ENCODE measurements around the gene ABCA4. TPM values are rescaled to one million over a fixed set of nuclear protein-coding genes. Genes with fewer than 3 reads are reported as not detected.

The ABCA4 gene
- total RNA-seq, 1 donor from 2014 or later: 1.2 TPM

- Histone ChIP-seq H3K9ac (no peak overlapping the region), H3K27ac (no peak overlapping the region), H3K79me2 (ENCODE audit: low read depth) (no peaks in the 10 kb centered on the region), H3K4me3 (no peak overlapping the region), H3K4me2 (no peak overlapping the region), H3K4me1 (peaks cover 6% of the 10 kb centered on the region), H3K9me3 (ENCODE audit: low read depth) (no peaks in the 10 kb centered on the region), H2AFZ (replicated peaks) (no peak overlapping the region), H3K27me3 (no peaks in the 10 kb centered on the region), H3F3A (ENCODE audit: low read depth) (no peaks in the 10 kb centered on the region), H4K20me1 (ENCODE audit: low read depth) (no peaks in the 10 kb centered on the region), H3K36me3 (no peaks in the 10 kb centered on the region)
- Mint-ChIP-seq H3K36me3 (no peaks in the 10 kb centered on the region), H3K4me1 (no peaks in the 10 kb centered on the region), H3K27me3 (ENCODE audit: insufficient read depth, low read depth) (peaks cover 10% of the 10 kb centered on the region), H3K27ac (no peak overlapping the region), H3K9me3 (no peaks in the 10 kb centered on the region), H3K4me3 (no peak overlapping the region)
- no peak for DNase-seq (ENCODE audit: low spot score)
- no peak for TF ChIP-seq CTCF (IDR thresholded peaks at IDR 0.05)
- TF ChIP-seq EZH2phosphoT487 (IDR thresholded peaks at IDR 0.05): no peak
- TF ChIP-seq EZH2 (IDR thresholded peaks at IDR 0.05): no peak
Measured at GRCh38 chr1:93977598-93977945, 143.4 kb downstream of the ABCA4 start.

DNA sequence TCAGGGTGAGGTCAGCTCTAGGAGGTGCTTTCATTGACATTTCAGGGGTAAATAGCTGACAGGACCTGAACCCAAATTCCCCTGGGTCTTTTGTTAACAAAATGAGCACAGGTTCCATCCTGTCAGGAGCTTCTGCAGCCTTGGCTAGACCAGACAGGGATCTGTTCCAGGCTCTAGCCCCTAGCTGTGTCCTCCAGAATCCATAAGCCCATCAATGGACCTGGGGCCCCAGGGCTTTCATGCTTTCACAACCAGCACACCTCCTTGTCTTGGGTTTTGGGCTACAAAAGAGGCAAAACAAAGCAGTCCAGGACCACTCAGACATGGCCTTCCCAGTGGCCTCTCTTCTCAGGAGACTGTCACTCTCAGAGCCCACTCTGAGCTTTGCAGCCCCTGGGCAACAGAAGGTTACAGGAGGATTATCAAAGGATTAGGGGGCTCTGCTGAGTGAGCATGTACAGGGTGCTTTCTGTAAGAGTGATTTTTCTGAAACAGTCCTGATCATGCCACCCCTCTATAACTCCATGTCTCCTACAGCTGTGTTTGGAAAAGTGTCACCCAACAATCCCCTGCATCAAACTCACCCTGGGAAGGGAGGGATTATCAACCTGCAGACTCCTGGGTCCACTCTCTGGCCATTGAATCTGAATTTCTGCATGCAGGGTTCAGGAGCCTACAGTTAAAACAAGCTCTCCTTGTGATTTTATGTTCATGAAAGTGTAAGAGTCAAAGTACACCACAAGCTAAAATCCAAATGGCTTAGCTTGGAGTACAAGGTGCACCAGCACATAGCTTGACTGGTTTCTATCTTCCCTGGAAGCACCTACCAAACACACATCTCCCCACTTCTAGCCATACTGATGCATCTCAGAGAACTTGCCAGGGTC, 144.0 kb downstream of the ABCA4 start:
- no peaks in the 10 kb centered on the region for H3K9me3 Mint-ChIP-seq
- Histone ChIP-seq H3K79me2 (ENCODE audit: low read depth) (no peaks in the 10 kb centered on the region), H3K4me3 (no peak overlapping the region), H3K4me2 (no peak overlapping the region), H3F3A (ENCODE audit: low read depth) (no peaks in the 10 kb centered on the region), H3K36me3 (no peaks in the 10 kb centered on the region), H2AFZ (replicated peaks) (no peak overlapping the region), H3K27ac (no peak overlapping the region), H3K27me3 (no peaks in the 10 kb centered on the region), H3K9ac (no peak overlapping the region), H3K4me1 (peaks cover 7% of the 10 kb centered on the region), H3K9me3 (ENCODE audit: low read depth) (no peaks in the 10 kb centered on the region), H4K20me1 (ENCODE audit: low read depth) (no peaks in the 10 kb centered on the region)
- no peak for TF ChIP-seq CTCF (IDR thresholded peaks at IDR 0.05)
- no peak for TF ChIP-seq EZH2phosphoT487 (IDR thresholded peaks at IDR 0.05)
- TF ChIP-seq EZH2 (IDR thresholded peaks at IDR 0.05): no peak
- H3K27me3 Mint-ChIP-seq (ENCODE audit: insufficient read depth, low read depth): peaks cover 10% of the 10 kb centered on the region
- H3K36me3 Mint-ChIP-seq: no peaks in the 10 kb centered on the region
- H3K4me1 Mint-ChIP-seq: no peaks in the 10 kb centered on the region
- no peak overlapping the region for H3K27ac Mint-ChIP-seq
- H3K4me3 Mint-ChIP-seq: no peak overlapping the region
- no peak for DNase-seq (ENCODE audit: low spot score)

- Mint-ChIP-seq H3K36me3 (no peaks in the 10 kb centered on the region), H3K4me1 (no peaks in the 10 kb centered on the region), H3K27ac (no peak overlapping the region), H3K9me3 (no peaks in the 10 kb centered on the region), H3K4me3 (no peak overlapping the region), H3K27me3 (ENCODE audit: insufficient read depth, low read depth) (peaks cover 10% of the 10 kb centered on the region)
- Histone ChIP-seq H3K4me3 (no peak overlapping the region), H3K9me3 (ENCODE audit: low read depth) (no peaks in the 10 kb centered on the region), H3K79me2 (ENCODE audit: low read depth) (no peaks in the 10 kb centered on the region), H4K20me1 (ENCODE audit: low read depth) (no peaks in the 10 kb centered on the region), H3K27ac (no peak overlapping the region), H3K27me3 (no peaks in the 10 kb centered on the region), H3K9ac (no peak overlapping the region), H3K4me1 (peaks cover 9% of the 10 kb centered on the region), H3F3A (ENCODE audit: low read depth) (no peaks in the 10 kb centered on the region), H3K4me2 (no peak overlapping the region), H2AFZ (replicated peaks) (no peak overlapping the region), H3K36me3 (no peaks in the 10 kb centered on the region)
- TF ChIP-seq CTCF (IDR thresholded peaks at IDR 0.05) (no peak), EZH2 (IDR thresholded peaks at IDR 0.05) (no peak), EZH2phosphoT487 (IDR thresholded peaks at IDR 0.05) (no peak)
- DNase-seq (ENCODE audit: low spot score): no peak
Measured at GRCh38 chr1:93976291-93976690, 144.7 kb downstream of the ABCA4 start.

Measured in neural progenitor cell (in vitro differentiated cells).